GM18517 (cell line): ENCODE data around the gene ASL.
"Not testable (repeated sequence)": the region's sequence is repeated elsewhere in the genome, so short reads cannot be mapped to it uniquely, and the experiment has no call there.

Source experiments
- ATAC-seq: cut with Tn5 transposase; IDR thresholded peaks from one replicate; pipeline ENCODE4 v1.9.1; 2021; ENCODE audit warnings: mild to moderate bottlenecking, moderate library complexity; ENCODE audit not compliant: unreplicated experiment

The ASL gene

GRCh38 chr7:66072208-66072607 is 3.4 kb upstream of the ASL start:
- ATAC-seq = not testable (repeated sequence)

DNA sequence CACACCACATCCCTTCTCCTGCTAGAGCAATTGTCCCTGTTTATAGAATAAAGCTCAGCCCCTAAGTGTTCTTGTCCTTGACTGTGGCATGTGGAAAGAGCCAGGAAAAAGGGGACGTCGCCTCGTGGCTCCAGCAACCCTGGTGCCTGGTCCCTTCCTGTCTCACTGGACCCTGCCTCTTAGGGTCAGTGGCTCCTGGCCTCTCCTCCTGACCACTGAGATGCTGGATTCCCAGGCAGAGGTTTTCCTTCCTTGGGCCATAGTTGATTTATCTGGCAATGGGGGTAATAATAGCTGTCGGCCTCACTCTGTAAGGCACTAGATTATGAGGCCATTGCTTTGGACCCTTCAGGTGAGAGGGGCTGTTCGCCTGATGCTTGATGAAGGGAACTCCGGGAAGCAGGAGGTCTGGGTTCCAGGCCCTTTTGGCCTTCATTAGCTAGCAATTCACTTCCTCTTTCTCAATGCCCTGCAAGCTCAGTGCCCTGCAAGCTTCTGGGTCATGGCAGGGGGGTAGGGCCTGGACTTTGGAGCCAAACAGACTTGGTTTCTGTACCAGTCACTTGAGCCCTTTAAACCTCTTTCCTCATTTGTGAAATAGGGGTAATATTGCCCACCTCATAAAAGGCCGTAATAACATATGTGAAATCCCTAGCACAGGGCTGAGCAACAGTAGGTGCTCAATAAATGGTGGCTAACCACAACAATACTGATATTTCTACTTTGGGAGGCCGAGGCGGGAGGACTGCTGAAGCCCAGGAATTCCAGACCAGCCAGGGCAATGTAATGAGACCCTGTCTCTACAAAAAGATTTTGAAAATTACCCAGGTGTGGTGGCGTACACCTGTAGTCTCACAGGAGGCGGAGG is 1.1 kb downstream of the ASL start:
- no peak for ATAC-seq

DNA sequence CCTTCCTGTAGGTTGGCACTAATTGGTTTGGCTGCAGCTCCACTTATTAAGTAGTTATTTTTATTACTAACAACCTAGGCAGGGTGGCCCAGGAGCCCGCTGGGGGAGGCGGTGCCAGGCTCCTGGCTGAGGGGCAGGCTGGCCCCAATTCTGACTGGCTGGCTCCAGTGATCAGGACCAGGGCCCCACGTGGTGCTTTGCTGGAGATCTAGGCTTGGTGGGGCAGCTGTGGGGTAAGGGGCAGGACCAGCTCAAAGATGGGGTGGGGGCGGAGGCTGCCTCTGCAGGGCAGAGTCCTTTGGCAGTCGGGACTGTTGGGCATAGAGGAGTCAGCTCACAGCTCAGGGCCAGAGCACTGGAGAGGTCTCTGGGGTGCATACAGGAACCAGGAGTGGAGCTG is 2.4 kb downstream of the ASL start:
- no peak for ATAC-seq

- no peak for ATAC-seq
Measured at GRCh38 chr7:66082083-66082482, 6.5 kb downstream of the ASL start.

- no peak for ATAC-seq
Measured at GRCh38 chr7:66082886-66083415, 7.3 kb downstream of the ASL start.

DNA sequence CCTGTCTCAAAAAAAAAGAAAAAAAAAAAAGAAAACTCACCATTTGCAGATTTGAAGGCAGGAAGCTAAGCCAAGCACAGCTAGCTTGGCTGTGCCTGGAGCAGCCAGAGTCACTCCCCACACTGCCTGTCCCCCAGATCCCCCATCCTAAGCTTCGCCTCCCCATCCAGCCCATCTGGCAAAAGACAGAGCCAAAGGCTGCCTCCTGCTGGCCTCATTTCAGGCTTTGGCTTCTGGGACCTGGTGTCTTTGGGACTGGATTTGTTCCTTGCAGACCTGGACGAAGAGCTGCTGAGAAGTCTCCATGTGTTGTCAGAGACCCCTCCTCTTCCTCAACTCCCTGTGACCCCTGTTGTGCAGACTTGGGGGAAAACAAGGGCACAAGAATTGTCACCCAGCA is 8.1 kb downstream of the ASL start:
- no peak for ATAC-seq

DNA sequence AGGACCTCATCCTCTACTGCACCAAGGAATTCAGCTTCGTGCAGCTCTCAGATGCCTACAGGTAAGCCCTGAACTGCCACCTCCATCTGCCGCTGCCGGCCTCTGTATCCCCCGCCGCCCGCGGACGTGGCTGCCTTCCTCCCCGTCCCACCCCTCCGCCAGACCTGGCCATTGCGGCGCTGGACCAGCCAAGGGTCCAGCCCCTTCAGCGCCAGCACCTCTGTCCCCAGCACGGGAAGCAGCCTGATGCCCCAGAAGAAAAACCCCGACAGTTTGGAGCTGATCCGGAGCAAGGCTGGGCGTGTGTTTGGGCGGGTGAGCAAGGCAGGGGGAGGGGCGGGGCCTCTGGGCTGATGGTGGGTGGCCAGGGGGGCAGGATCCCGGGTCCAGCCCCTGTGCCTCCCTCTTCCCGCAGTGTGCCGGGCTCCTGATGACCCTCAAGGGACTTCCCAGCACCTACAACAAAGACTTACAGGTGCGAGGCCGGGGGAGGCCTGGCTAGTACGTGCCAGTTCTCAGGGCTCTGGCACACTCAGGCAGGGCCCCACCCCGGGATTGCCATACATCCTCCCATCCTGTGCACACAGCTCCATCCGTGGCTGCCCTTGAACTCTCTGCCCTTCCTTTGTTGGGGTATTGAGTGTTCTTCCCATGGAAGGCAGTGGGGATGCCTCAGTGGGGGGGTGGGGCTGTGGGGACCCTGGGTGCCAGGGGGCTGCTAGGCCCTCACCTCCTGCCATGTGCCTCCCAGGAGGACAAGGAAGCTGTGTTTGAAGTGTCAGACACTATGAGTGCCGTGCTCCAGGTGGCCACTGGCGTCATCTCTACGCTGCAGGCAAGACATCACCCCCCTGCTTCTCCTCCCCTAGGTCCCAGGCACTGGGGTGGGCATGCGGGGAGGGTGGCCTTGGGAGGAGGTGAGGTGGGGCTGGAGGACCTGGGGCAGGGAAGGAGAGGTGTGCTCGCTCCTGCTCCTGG is 13.5 kb downstream of the ASL start:
- ATAC-seq = no peak

DNA sequence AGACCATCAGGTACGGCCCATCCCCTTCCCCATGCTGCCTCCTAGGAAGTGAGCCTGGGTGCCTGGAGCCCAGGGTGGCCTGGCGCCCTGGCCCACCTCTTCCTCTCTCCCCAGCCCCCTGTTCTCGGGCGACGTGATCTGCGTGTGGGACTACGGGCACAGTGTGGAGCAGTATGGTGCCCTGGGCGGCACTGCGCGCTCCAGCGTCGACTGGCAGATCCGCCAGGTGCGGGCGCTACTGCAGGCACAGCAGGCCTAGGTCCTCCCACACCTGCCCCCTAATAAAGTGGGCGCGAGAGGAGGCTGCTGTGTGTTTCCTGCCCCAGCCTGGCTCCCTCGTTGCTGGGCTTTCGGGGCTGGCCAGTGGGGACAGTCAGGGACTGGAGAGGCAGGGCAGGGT is 17.0 kb downstream of the ASL start:
- no peak for ATAC-seq

DNA sequence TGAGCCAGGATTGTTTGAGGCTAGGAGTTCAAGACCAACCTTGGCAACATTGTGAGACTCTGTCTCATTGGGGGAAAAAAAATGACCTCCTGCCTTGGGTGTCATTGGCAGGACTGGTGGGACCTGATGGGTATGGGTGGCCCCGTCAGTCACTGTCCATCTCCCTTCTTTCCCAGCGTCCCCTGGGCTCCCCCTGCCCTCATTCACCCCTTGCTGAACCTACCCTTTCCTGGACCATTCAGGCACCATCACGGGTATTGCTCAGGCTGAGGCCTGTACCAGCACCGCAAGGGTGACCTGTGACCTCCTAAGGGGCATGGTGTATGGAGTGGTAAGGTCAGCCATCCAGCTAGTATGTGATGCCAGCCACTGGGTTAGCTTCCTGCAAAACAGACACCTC is 19.4 kb downstream of the ASL start:
- ATAC-seq = no peak

- ATAC-seq = no peak
Measured at GRCh38 chr7:66099232-66099550, 23.6 kb downstream of the ASL start.

DNA sequence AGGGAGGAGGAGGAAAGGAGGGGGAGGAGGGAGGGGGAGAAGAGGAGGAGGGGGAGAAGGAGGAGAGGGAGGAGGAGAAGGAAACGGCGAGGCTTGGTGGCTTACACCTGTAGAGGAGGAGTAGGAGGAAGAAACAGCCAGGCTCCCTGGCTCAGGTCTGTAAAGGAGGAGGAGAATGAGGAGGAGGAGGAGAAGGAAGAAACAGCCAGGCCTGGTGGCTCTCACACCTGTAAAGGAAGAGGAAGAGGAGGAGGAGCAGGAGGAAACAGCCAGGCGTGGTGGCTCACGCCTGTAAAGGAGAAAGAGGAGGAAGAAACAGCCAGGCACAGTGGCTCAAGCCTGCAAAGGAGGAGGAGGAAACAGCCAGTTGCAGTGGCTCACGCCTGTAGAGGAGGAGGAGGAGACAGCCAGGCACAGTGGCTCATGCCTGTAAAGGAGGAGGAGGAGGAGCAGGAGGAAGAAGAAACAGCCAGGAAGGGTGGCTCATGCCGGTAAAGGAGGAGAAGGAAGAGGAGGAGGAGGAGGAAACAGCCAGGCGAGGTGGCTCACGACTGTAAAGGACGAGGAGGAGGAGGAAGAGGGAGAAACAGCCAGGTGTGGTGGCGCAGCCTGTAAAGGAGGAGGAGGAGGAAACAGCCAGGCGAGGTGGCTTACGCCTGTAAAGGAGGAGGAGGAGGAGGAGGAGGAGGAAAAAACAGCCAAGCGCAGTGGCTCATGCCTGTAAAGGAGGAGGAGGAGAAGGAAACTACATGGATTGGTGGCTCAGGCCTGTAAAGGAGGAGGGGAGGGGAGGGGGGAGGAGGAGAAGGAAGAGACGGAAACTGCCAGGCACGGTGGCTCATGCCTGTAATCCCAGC is 24.2 kb downstream of the ASL start:
- peak; percentile 63 for ATAC-seq

DNA sequence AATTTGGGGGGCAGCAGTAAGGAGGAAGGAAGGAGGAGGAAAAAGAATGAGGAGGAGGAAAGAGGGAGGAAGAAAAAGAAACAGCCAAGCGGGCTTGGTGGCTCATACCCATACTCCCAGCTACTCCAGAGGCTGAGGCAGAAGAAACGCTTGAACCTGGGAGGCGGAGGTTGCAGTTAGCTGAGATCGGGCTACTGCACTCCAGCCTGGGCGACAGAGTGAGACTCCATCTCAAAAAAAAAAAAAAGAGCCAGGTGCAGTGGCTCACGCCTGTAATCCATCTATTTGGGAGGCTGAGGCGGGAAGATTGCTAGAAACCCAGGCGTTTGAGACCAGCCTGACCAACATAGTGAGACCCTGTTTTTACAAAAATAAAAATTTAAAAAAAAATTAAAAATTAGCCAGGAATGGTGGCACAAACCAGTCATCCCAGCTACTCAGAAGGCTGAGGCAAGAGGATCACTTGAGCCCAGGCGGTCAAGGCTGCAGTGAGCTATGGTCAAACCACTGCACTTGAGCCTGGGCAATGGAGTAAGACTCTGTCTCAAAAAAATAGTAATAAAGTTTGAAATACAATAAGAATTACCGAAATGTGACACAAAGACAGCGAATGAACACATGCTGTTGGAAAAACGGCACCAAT is 24.9 kb downstream of the ASL start:
- ATAC-seq = no peak

DNA sequence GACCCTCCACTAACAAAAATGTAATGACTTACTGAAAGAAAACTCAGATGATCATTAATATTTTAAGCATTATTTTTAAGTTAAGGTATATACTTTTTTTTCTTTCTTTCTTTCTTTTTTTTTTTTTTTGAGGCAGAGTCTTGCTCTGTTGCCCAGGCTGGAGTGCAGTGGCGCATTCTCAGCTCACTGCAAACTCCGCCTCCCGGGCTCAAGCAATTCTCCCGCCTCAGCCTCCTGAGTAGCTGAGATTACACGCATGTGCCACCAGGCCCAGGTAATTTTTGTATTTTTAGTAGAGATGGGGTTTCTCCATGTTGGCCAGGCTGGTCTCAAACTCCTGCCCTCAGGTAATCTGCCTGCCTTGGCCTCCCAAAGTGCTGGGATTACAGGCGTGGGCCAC is 26.5 kb downstream of the ASL start:
- ATAC-seq = not testable (repeated sequence)

- ATAC-seq = not testable (repeated sequence)
Measured at GRCh38 chr7:66103994-66104393, 28.4 kb downstream of the ASL start.

- ATAC-seq = no peak
Measured at GRCh38 chr7:66105263-66105748, 29.7 kb downstream of the ASL start.

GRCh38 chr7:66108410-66108809 is 32.8 kb downstream of the ASL start:
- not testable (repeated sequence) for ATAC-seq

- ATAC-seq = no peak
Measured at GRCh38 chr7:66110856-66111255, 35.2 kb downstream of the ASL start.

DNA sequence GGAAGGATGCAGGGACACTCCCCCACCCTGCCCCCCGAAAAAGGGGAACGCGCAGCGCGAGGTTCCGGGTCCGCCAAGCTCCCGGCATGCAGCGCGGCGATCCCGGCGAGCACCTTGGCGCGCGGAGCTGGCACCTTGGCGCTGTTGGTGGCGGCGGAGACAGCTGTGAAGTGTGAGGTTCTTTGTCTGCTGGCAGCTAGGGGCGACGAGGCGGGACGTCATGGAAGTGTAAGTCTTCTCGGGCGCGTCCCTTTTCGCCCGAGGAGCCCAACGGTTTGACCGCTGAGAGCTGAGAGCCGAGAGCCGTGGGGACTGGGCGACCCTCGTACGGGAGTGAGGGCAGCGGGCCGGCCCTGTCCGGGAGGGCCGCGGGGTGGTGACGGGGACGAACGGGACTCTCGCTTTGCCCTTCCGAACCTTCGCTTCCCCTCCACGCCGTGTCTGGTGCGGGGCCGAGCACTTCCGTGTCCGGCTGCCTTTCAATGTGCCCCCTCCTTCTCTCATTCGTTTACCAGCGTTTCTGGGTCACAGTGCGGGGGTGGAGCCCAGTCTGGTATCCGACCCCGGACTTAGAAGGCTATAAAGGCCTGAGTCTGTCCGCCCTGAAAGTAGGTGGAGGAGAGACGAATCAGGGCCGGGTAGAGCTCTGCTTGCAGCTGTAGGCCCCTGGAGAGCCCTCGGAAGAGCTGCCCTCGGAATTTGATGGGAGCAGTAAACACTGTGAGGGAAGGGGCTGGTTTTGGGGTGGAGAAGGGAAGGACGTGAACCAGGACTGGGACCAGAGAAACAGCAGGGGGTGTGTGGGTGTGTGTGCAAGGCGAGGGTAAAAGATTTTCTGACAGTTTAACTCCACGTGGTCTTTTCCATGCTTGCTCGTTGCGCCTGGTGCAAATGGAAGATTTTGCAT is 39.4 kb downstream of the ASL start, which contains the start of gene CRCP:
Gene CRCP, plus strand, starts transcription at position 105 of the 907 bp plus-strand sequence. Its CDS starts 116 bp downstream, at position 221.
- peak; percentile 82 for ATAC-seq
